Activated naive CD8-positive, alpha-beta T cell treated with anti-CD3 and anti-CD28 coated beads, Interleukin-2, amount 50 U/mL, for 24 hours (primary cell): ENCODE results near the gene GINS2.
A peak's percentile ranks its signal among the peaks of the same experiment; 100 is the strongest.

Experiments used
- ATAC-seq: fragments of 150-1000 bp; cut with Tn5 transposase; one replicate; pipeline ENCODE4 v1.10.0; 2021
- DNase-seq: peaks from one replicate; pipeline ENCODE4 v3.0.0; 2021
- H3K27ac Mint-ChIP-seq: one replicate; pipeline ENCODE4 v1.8.0; 2021; ENCODE audit warnings: mild to moderate bottlenecking, mixed read lengths
- H3K27me3 Mint-ChIP-seq: one replicate; pipeline ENCODE4 v1.8.0; 2021; ENCODE audit warnings: mixed read lengths
- H3K36me3 Mint-ChIP-seq: one replicate; pipeline ENCODE4 v1.8.0; 2021; ENCODE audit warnings: low read depth, mixed read lengths
- H3K4me1 Mint-ChIP-seq: one replicate; pipeline ENCODE4 v1.8.0; 2021; ENCODE audit warnings: mixed read lengths
- H3K4me3 Mint-ChIP-seq: one replicate; pipeline ENCODE4 v1.8.0; 2021; ENCODE audit warnings: mild to moderate bottlenecking, moderate library complexity, mixed read lengths
- H3K9me3 Mint-ChIP-seq: one replicate; pipeline ENCODE4 v1.8.0; 2021; ENCODE audit warnings: mixed read lengths

GINS2 gene

GRCh38 chr16:85688586-85689284 is at the start of gene GINS2:
GINS2 (minus strand) TSS chr16:85688954; CDS start chr16:85688898, 56 bp downstream.
- Mint-ChIP-seq H3K4me1 (peaks cover 16% of the 10 kb centered on the region), H3K36me3 (peaks cover 22% of the 10 kb centered on the region), H3K27me3 (peaks cover 18% of the 10 kb centered on the region), H3K27ac (peak within 1 kb of the TSS; percentile 80), H3K4me3 (peak within 1 kb of the TSS; percentile 83), H3K9me3 (no peaks in the 10 kb centered on the region)
- peak; percentile 100 for ATAC-seq
- DNase-seq = peak; percentile 91

- no peak for ATAC-seq
- no peak overlapping the region for H3K27ac Mint-ChIP-seq
- H3K36me3 Mint-ChIP-seq = no peaks in the 10 kb centered on the region
- no peak overlapping the region for H3K4me3 Mint-ChIP-seq
- H3K27me3 Mint-ChIP-seq = no peaks in the 10 kb centered on the region
- H3K4me1 Mint-ChIP-seq = peaks cover 20% of the 10 kb centered on the region
- no peak for DNase-seq
- no peaks in the 10 kb centered on the region for H3K9me3 Mint-ChIP-seq
These were observed 48.2 kb upstream of the GINS2 start for GRCh38 chr16:85736921-85737320.

GRCh38 chr16:85735946-85736345 is 47.2 kb upstream of the GINS2 start:
- Mint-ChIP-seq H3K4me3 (no peak overlapping the region), H3K4me1 (peaks cover 20% of the 10 kb centered on the region)

GRCh38 chr16:85735225-85735635 is 46.5 kb upstream of the GINS2 start:
- no peak overlapping the region for H3K27ac Mint-ChIP-seq
- no peaks in the 10 kb centered on the region for H3K27me3 Mint-ChIP-seq
- H3K9me3 Mint-ChIP-seq = no peaks in the 10 kb centered on the region
- ATAC-seq (peak; percentile 78), DNase-seq (peak; percentile 31)
- H3K4me3 Mint-ChIP-seq = no peak overlapping the region
- peaks cover 20% of the 10 kb centered on the region for H3K4me1 Mint-ChIP-seq
- H3K36me3 Mint-ChIP-seq = no peaks in the 10 kb centered on the region

More at GRCh38 chr16:85735946-85736345, 47.2 kb upstream of the GINS2 start:
- H3K27me3 Mint-ChIP-seq = no peaks in the 10 kb centered on the region
- ATAC-seq (no peak), DNase-seq (no peak)
- H3K27ac Mint-ChIP-seq = no peak overlapping the region
- H3K36me3 Mint-ChIP-seq = no peaks in the 10 kb centered on the region
- no peaks in the 10 kb centered on the region for H3K9me3 Mint-ChIP-seq

GRCh38 chr16:85734311-85735017 is 45.7 kb upstream of the GINS2 start:
- Mint-ChIP-seq H3K27me3 (no peaks in the 10 kb centered on the region), H3K27ac (no peak overlapping the region), H3K4me1 (peaks cover 20% of the 10 kb centered on the region), H3K4me3 (no peak overlapping the region), H3K9me3 (no peaks in the 10 kb centered on the region), H3K36me3 (no peaks in the 10 kb centered on the region)
- ATAC-seq (no peak), DNase-seq (no peak)

GRCh38 chr16:85733839-85734170 is 45.1 kb upstream of the GINS2 start:
- Mint-ChIP-seq H3K27me3 (no peaks in the 10 kb centered on the region), H3K4me1 (peaks cover 20% of the 10 kb centered on the region), H3K27ac (no peak overlapping the region), H3K36me3 (no peaks in the 10 kb centered on the region), H3K9me3 (no peaks in the 10 kb centered on the region), H3K4me3 (no peak overlapping the region)
- DNase-seq = no peak
- no peak for ATAC-seq

GRCh38 chr16:85733155-85733838 is 44.5 kb upstream of the GINS2 start:
- H3K9me3 Mint-ChIP-seq = no peaks in the 10 kb centered on the region
- no peak for DNase-seq
- no peak overlapping the region for H3K4me3 Mint-ChIP-seq
- H3K4me1 Mint-ChIP-seq = peaks cover 20% of the 10 kb centered on the region
- H3K27ac Mint-ChIP-seq = no peak overlapping the region
- ATAC-seq = no peak
- H3K36me3 Mint-ChIP-seq = no peaks in the 10 kb centered on the region
- no peaks in the 10 kb centered on the region for H3K27me3 Mint-ChIP-seq

- no peaks in the 10 kb centered on the region for H3K36me3 Mint-ChIP-seq
- ATAC-seq = no peak
- no peak overlapping the region for H3K27ac Mint-ChIP-seq
- H3K27me3 Mint-ChIP-seq = no peaks in the 10 kb centered on the region
- H3K4me1 Mint-ChIP-seq = peaks cover 18% of the 10 kb centered on the region
- H3K9me3 Mint-ChIP-seq = no peaks in the 10 kb centered on the region
- H3K4me3 Mint-ChIP-seq = no peak overlapping the region
- DNase-seq = no peak
These were observed 42.4 kb upstream of the GINS2 start for GRCh38 chr16:85731179-85731578.

- ATAC-seq (no peak), DNase-seq (no peak)
- Mint-ChIP-seq H3K4me1 (peaks cover 8% of the 10 kb centered on the region), H3K9me3 (no peaks in the 10 kb centered on the region), H3K36me3 (no peaks in the 10 kb centered on the region), H3K27me3 (no peaks in the 10 kb centered on the region), H3K27ac (no peak overlapping the region), H3K4me3 (no peak overlapping the region)
These were observed 41.4 kb upstream of the GINS2 start for GRCh38 chr16:85730186-85730465.

GRCh38 chr16:85729452-85730185 is 40.9 kb upstream of the GINS2 start:
- ATAC-seq (no peak), DNase-seq (no peak)
- Mint-ChIP-seq H3K27me3 (no peaks in the 10 kb centered on the region), H3K4me3 (no peak overlapping the region), H3K27ac (no peak overlapping the region), H3K9me3 (no peaks in the 10 kb centered on the region), H3K4me1 (peaks cover 4% of the 10 kb centered on the region), H3K36me3 (no peaks in the 10 kb centered on the region)

- ATAC-seq (no peak), DNase-seq (no peak)
- Mint-ChIP-seq H3K9me3 (no peaks in the 10 kb centered on the region), H3K4me3 (no peak overlapping the region), H3K27ac (no peak overlapping the region), H3K36me3 (no peaks in the 10 kb centered on the region), H3K4me1 (peaks cover 4% of the 10 kb centered on the region), H3K27me3 (no peaks in the 10 kb centered on the region)
These were observed 40.1 kb upstream of the GINS2 start for GRCh38 chr16:85728879-85729278.

- Mint-ChIP-seq H3K4me3 (no peak overlapping the region), H3K27ac (no peak overlapping the region), H3K9me3 (no peaks in the 10 kb centered on the region), H3K4me1 (no peaks in the 10 kb centered on the region), H3K36me3 (no peaks in the 10 kb centered on the region), H3K27me3 (no peaks in the 10 kb centered on the region)
- ATAC-seq = no peak
- no peak for DNase-seq
These were observed 36.2 kb upstream of the GINS2 start for GRCh38 chr16:85724936-85725335.

- H3K4me3 Mint-ChIP-seq = no peak overlapping the region
- H3K27ac Mint-ChIP-seq = no peak overlapping the region
- ATAC-seq (no peak), DNase-seq (no peak)
- no peaks in the 10 kb centered on the region for H3K36me3 Mint-ChIP-seq
- no peaks in the 10 kb centered on the region for H3K9me3 Mint-ChIP-seq
- H3K4me1 Mint-ChIP-seq = no peaks in the 10 kb centered on the region
- H3K27me3 Mint-ChIP-seq = no peaks in the 10 kb centered on the region
These were observed 35.5 kb upstream of the GINS2 start for GRCh38 chr16:85724126-85724879.
